A673 (cell line): ENCODE results near the gene KCMF1. TPM values are rescaled to one million over a fixed set of nuclear protein-coding genes. Genes with fewer than 3 reads are reported as not detected.

Source experiments
- BruUV-seq: library from RNA; stranded (reverse); fragments of 400-500 nt; replicated peaks from 2 replicates; lab custom pipeline; 2021; lab: Mats Ljungman, UMichigan
- CTCF ChIA-PET: fragments of 300-600 bp; sonication (Branson Sonifier 250); formaldehyde crosslinking; loops from one replicate; lab custom pipeline; 2022; ENCODE audit warnings: antibody characterized with exemption; lab: Charles Lee
- POLR2A ChIA-PET: fragments of 300-600 bp; sonication (Branson Sonifier 250); formaldehyde crosslinking; loops from one replicate; lab custom pipeline; 2022; ENCODE audit warnings: antibody characterized with exemption; ENCODE audit not compliant: low non-redundant PET; lab: Charles Lee
- DNase-seq: peaks from one replicate; pipeline ENCODE4 v3.0.0-alpha.2; 2015; ENCODE audit warnings: low spot score
- H3K27ac ChIP-seq: fragments of 200-600 bp; sonication (generic); 2 replicates; pipeline ENCODE4 v1.5.1; 2016; ENCODE audit warnings: mixed run types, low read depth, mild to moderate bottlenecking, mixed read lengths, antibody characterized with exemption, low read length; ENCODE audit not compliant: poor library complexity, severe bottlenecking
- H3K27me3 ChIP-seq: fragments of 200-600 bp; sonication (generic); replicated peaks from 2 replicates; pipeline ENCODE4 v1.6.1; 2017; ENCODE audit warnings: mixed run types, low read depth, mild to moderate bottlenecking, mixed read lengths, antibody characterized with exemption, low read length; ENCODE audit not compliant: insufficient read depth, poor library complexity
- H3K36me3 ChIP-seq: fragments of 200-600 bp; sonication (generic); 2 replicates; pipeline ENCODE4 v1.6.1; 2016; ENCODE audit warnings: mixed run types, mild to moderate bottlenecking, mixed read lengths, antibody characterized with exemption, low read length; ENCODE audit not compliant: insufficient read depth, poor library complexity, severe bottlenecking
- H3K4me1 ChIP-seq: fragments of 200-600 bp; sonication (generic); 2 replicates; pipeline ENCODE4 v1.6.1; 2017; ENCODE audit warnings: mixed run types, mild to moderate bottlenecking, mixed read lengths, antibody characterized with exemption, low read length; ENCODE audit not compliant: insufficient read depth, poor library complexity, severe bottlenecking
- H3K4me3 ChIP-seq: fragments of 200-600 bp; sonication (generic); 2 replicates; pipeline ENCODE4 v1.5.1; 2016; ENCODE audit warnings: low read depth, mixed run types, mild to moderate bottlenecking, mixed read lengths, low read length; ENCODE audit not compliant: poor library complexity, severe bottlenecking
- H3K9me3 ChIP-seq: fragments of 200-600 bp; sonication (generic); 2 replicates; pipeline ENCODE4 v1.6.1; 2016; ENCODE audit warnings: mixed run types, low read depth, mild to moderate bottlenecking, mixed read lengths, antibody characterized with exemption, low read length; ENCODE audit not compliant: poor library complexity, severe bottlenecking
- EZH2 ChIP-seq: fragments of 200-600 bp; sonication (generic); IDR thresholded peaks from 2 replicates; pipeline ENCODE4 v1.6.1; 2017; ENCODE audit warnings: borderline replicate concordance, low read depth, mild to moderate bottlenecking, mixed read lengths, antibody characterized with exemption, low read length; ENCODE audit not compliant: poor library complexity, severe bottlenecking
- intact Hi-C: fragments of 100-400 bp; cut with micrococcal nuclease; formaldehyde crosslinking; loops from one replicate; pipeline ENCODE4 v1.10.0; 2022; ENCODE audit not compliant: unreplicated experiment
- total RNA-seq: library from RNA; stranded (reverse); gene quantifications from 2 replicates; pipeline ENCODE4 v1.2.3, GENCODE V29; 2021
- TF ChIP-seq, protein P1 (sequence below): fragments of 300-800, 200-600 bp; sonication (generic); conservative IDR thresholded peaks from 2 replicates; pipeline ENCODE4 v1.5.1; 2017; ENCODE audit warnings: low read depth, mild to moderate bottlenecking, antibody characterized with exemption, low read length, moderate library complexity, mixed read lengths

KCMF1 gene
- total RNA-seq, 1 experiment from 2014 or later: 110 TPM

DNA sequence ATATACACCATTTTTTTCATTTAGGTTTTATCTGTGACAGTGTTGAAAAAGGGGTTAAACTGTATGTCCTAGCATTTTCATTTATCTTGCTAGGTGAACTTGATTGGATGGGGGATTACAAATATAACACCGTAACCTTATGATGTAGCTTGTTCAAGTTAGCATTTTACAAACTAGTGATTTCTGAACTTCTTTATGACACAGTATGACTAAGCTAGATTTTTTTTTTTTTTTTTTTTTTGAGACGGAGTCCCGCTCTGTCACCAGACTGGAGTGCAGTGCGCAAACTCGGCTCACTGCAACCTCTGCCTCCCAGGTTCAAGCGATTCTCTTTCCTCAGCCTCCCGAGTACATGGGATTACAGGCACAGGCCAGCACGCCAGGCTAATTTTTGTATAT is 47.1 kb downstream of the KCMF1 start:
- no peak for DNase-seq
- POLR2A ChIA-PET: no interaction called here
- Histone ChIP-seq H3K27me3 (no peaks in the 10 kb centered on the region), H3K4me3 (no peak overlapping the region), H3K9me3 (no peaks in the 10 kb centered on the region), H3K36me3 (no peaks in the 10 kb centered on the region), H3K27ac (peak overlapping the region; percentile 0), H3K4me1 (peaks cover 51% of the 10 kb centered on the region)
- TF ChIP-seq, protein P1, sequence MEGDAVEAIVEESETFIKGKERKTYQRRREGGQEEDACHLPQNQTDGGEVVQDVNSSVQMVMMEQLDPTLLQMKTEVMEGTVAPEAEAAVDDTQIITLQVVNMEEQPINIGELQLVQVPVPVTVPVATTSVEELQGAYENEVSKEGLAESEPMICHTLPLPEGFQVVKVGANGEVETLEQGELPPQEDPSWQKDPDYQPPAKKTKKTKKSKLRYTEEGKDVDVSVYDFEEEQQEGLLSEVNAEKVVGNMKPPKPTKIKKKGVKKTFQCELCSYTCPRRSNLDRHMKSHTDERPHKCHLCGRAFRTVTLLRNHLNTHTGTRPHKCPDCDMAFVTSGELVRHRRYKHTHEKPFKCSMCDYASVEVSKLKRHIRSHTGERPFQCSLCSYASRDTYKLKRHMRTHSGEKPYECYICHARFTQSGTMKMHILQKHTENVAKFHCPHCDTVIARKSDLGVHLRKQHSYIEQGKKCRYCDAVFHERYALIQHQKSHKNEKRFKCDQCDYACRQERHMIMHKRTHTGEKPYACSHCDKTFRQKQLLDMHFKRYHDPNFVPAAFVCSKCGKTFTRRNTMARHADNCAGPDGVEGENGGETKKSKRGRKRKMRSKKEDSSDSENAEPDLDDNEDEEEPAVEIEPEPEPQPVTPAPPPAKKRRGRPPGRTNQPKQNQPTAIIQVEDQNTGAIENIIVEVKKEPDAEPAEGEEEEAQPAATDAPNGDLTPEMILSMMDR: 0 out of 2 replicates have a peak, but pooled peaks have one; percentile 21
- TF ChIP-seq EZH2: no peak
- intact Hi-C loops: no loop called here
- no TSS peak for BruUV-seq
- CTCF ChIA-PET: interaction anchor here (0.7 to 1.0 kb wide), 2 partner anchors 114 to 249 kb away, joined by 4 to 13 read pairs; no protein-coding TSS in a partner anchor

DNA sequence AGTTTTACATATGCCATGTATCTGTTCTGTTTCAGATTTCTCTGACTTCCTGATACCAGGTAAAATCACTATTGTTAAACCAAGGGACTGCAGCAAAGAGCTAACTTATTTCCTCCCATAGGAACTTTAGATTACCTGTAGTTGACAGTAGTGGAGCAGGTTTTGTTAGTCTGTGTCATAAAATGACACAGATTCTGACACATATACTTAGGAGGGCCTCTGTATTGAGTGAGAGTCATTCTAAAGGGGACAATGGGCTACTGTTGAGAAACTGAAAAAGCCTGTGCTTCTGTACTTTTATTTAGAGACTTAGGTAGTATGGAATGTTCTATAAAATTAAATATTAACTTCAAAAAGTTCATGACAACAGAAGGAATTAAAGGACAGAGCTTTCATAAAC is 48.2 kb downstream of the KCMF1 start:
- Histone ChIP-seq H3K4me1 (peaks cover 48% of the 10 kb centered on the region), H3K27ac (peak overlapping the region; percentile 45), H3K9me3 (no peaks in the 10 kb centered on the region), H3K36me3 (no peaks in the 10 kb centered on the region), H3K27me3 (no peaks in the 10 kb centered on the region), H3K4me3 (no peak overlapping the region)
- ChIA-PET POLR2A (interaction anchor here (0.6 kb wide), 1 partner anchor 21 kb away, joined by 3 read pairs; no protein-coding TSS in a partner anchor), CTCF (no interaction called here)
- no TSS peak for BruUV-seq
- intact Hi-C loops: no loop called here
- TF ChIP-seq EZH2: no peak
- TF ChIP-seq, protein P1: no peak
- DNase-seq: no peak

DNA sequence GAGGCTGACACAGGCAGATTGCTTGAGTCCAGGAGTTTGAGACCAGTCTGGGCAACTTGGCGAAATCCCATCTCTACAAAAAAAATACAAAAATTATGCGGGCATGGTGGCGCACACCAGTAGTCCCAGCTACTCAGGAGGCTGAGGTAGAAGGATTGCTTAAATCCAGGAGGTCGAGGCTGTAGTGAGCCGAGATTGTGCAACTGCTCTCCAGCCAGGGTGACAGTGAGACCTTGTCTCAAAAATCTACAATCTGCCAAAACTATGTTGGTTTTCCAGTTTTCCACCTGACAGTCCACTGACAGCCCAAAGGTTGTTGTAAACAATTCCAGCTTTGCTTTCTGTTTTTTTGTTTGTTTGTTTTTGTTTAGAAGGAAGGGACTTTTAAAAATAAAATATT is 51.3 kb downstream of the KCMF1 start:
- Histone ChIP-seq H3K27ac (no peak overlapping the region), H3K27me3 (no peaks in the 10 kb centered on the region), H3K4me3 (no peak overlapping the region), H3K4me1 (peaks cover 17% of the 10 kb centered on the region), H3K9me3 (no peaks in the 10 kb centered on the region), H3K36me3 (no peaks in the 10 kb centered on the region)
- ChIA-PET POLR2A (no interaction called here), CTCF (no interaction called here)
- DNase-seq: no peak
- intact Hi-C loops: no loop called here
- BruUV-seq: no TSS peak
- no peak for TF ChIP-seq EZH2
- TF ChIP-seq, protein P1: no peak
